NCI-H510A treated with DMSO at 0.1 percent for 48 hours (cell line): ENCODE measurements around the gene ZNF483.
A peak's percentile ranks its signal among the peaks of the same experiment; 100 is the strongest.
"Not testable (repeated sequence)": the region's sequence is repeated elsewhere in the genome, so short reads cannot be mapped to it uniquely, and the experiment has no call there.

Source experiments
- DNase-seq: peaks from one replicate; lab custom pipeline; 2025; lab: John Stamatoyannopoulos, UW

ZNF483 gene

GRCh38 chr9:111525056-111525977 lies at the start of gene ZNF483:
Gene ZNF483 (plus strand): TSS chr9:111525179. CDS start chr9:111527396, 2,217 bp downstream.
- peak; percentile 75 for DNase-seq

- DNase-seq, result no peak
Measured at GRCh38 chr9:111475195-111475594, 49.8 kb upstream of the ZNF483 start.

- no peak for DNase-seq
Measured at GRCh38 chr9:111477677-111478076, 47.3 kb upstream of the ZNF483 start.

- peak; percentile 82 for DNase-seq
Measured at GRCh38 chr9:111481885-111482636, 42.9 kb upstream of the ZNF483 start.

GRCh38 chr9:111482694-111483438 lies 42.1 kb upstream of the ZNF483 start:
- peak; percentile 58 for DNase-seq

DNA sequence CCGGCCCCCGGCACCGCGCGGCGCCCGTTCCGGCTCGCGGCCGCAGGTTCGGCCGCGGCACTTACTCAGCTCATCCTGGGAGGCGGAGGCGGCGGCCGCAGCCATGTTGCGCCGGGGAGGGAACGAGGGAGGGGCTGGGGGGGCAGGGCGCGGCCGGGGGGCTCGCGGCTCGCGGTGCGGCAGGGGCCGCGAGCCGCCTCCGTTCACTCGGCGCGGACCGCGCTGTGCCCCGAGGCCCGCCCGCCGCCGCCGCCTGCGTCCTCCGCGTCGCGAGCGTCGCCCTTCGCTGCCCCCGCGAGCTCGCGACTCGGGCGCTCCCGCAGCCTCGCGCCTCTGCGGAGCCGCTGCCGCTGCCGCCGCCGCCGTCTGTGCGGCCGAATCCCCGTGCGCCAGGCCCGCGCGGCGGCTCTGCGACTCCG lies 41.5 kb upstream of the ZNF483 start:
- DNase-seq, result no peak

- peak; percentile 69 for DNase-seq
Measured at GRCh38 chr9:111483858-111484571, 41.0 kb upstream of the ZNF483 start, which contains the start of gene ECPAS. Gene ECPAS (minus strand): TSS chr9:111484383. CDS start chr9:111472918, 11,465 bp downstream.

DNA sequence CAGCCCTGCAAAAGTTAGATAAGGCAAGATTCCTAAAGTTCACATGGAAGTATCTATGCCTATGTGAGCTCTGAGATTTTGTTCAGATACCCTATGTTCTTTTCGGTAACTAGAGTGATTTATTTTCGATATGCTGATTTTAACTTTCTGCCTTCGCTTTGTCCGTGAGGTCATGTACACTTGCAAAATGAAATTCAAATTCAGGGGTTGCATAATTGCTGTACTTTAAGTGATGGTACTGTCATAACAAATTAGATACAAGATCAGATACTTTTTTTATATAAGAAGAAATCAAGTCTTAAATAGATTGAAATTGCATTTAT lies 40.4 kb upstream of the ZNF483 start:
- DNase-seq, result peak; percentile 69

GRCh38 chr9:111497196-111497595 lies 27.8 kb upstream of the ZNF483 start:
- DNase-seq, result not testable (repeated sequence)

DNA sequence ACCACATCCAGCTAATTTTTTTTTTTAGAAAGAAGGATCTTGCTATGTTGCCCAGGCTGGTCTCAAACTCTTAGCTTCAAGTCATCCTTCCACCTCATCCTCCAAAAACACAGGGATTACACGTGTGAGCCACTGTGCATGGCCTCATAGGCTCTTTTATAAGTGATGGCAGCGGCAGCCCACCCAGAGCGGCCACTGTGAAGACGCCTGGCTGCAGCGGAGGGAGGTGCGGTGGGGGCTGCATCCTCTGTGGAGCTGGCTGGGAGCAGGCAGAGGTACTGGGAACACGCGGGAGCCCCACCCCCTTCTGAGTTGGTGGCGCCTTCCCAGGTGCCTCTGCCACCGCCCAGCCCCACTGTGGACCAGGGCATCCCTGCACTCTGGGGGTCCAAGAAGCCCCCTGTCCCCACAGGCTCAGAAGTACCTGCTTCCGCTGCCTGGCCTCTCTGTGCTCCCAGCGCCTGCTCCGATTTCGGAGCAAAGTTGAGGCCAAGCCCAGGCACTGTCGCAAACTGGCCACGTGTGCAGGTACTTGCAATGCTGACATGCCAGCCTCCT lies 23.9 kb upstream of the ZNF483 start:
- DNase-seq, result no peak

DNA sequence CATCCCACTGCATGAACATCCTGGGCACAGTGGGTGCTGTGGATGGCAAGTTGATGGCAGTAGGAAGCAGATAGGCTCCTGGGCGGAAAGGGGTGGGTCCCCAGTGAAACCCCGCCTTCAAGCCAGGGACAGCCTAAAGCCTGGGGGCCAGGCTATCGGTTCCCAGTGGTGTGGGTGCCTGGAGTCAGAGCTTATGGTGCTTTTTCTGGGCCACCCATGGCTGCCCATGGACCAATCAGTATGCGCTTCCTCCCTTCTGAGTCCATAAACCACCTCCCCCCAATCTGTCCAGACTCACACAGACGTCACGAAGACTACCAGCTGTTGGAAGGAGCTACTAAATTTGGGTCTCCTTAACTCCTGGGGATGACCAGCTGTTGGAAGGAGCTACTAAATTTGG lies 23.3 kb upstream of the ZNF483 start:
- DNase-seq, result no peak

DNA sequence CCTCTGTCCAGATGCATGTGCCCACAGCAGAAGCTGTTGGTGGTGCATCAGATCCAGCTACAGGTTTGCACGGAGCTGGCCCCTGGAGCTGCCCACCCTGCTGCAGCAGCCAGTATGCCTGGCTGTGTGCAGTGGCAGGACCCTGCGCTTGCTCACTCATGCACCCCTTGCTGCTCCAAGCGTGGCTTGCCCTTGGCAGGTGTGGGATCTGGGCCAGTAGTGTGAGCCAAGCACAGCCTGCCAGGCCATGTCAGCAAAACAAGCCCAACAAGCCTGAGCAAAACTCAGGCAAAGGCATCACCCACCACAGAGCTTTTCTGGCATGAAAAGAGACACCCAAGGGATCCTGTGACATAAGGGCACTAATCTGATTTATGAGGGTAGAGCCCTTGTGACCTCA lies 22.5 kb upstream of the ZNF483 start:
- DNase-seq, result no peak

DNA sequence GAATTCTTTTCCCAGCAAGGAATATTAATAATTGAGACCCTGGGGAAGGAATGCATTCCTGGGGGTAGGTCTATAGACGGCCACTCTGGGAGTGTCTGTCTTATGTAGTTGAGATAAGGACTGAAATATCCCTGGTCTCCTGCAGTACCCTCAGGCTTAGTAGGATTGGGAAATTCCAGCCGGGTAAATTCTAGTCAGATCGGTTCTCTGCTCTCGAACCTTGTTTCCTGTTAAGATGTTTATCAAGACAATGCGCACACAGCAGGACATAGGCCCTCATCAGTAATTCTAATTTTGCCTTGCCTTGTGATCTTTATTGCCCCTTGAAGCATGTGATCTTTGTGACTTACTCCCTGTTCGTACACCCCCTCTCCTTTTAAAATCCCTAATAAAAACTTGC lies 13.4 kb upstream of the ZNF483 start:
- not testable (repeated sequence) for DNase-seq

DNA sequence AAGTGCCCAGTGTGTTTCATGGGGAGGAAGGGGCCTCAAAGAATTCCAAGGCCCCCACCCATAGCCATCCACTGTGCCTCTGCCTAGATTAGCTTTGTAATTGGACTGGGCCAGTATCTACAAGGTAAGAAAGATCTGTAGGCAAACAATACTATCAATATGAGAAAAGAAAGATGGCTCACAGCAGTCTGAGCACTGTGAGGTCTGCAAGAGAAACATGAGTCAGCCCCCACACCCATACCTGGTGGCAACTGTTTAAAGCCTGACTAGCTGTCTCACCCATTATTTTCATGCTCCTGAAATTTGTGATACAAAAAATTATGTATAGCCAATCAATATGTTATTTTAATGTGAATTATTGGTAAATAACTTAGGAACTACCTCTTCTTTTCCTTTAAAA lies 10.0 kb upstream of the ZNF483 start:
- DNase-seq, result no peak

DNA sequence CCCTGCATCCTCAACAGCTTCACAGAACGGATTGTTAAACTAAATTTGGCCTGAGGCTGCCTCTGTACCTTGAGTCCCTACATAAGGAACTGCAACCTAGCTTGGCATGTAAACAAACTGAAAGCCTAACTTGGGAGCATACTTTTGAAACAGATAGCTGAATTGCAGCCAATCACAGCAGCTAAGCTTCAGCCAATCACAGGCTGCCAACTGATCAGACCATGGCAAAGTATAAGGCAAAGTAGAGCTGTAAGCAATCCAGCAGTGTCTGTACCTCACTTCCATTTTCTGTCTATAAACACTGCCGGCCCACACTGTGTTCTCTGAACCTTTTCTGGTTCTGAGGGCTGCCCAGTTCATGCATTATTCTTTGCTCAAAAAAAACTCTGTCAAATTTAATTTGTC lies 8.9 kb upstream of the ZNF483 start:
- DNase-seq, result no peak

GRCh38 chr9:111524731-111525055 lies 286 bp upstream of the ZNF483 start:
- DNase-seq, result no peak

GRCh38 chr9:111527347-111527746 lies 2.4 kb downstream of the ZNF483 start:
- no peak for DNase-seq

- DNase-seq, result no peak
Measured at GRCh38 chr9:111529787-111530186, 4.8 kb downstream of the ZNF483 start.

- no peak for DNase-seq
Measured at GRCh38 chr9:111531716-111532115, 6.7 kb downstream of the ZNF483 start.

- no peak for DNase-seq
Measured at GRCh38 chr9:111533099-111533790, 8.3 kb downstream of the ZNF483 start.
